HepG2 (cell line): ENCODE measurements around the gene FAM78A.

Source experiments
- AFF4 ChIP-seq: sonication (generic); formaldehyde crosslinking; IDR thresholded peaks from 2 replicates; pipeline ENCODE4 v1.4.0; 2020; ENCODE audit warnings: missing genetic modification reagents
- NFE2L1 ChIP-seq: sonication (generic); formaldehyde crosslinking; IDR thresholded peaks from 2 replicates; pipeline ENCODE4 v1.4.0; 2020; ENCODE audit warnings: missing genetic modification reagents, mild to moderate bottlenecking, borderline replicate concordance
- NFIC ChIP-seq: IDR thresholded peaks from 2 replicates; pipeline ENCODE4 v1.6.1; 2012; ENCODE audit warnings: mild to moderate bottlenecking, low read length, inconsistent platforms
- RFX1 ChIP-seq: fragments of 450-650 bp; IDR thresholded peaks from 2 replicates; pipeline ENCODE4 v1.6.1; 2017
- SRSF1 ChIP-seq: fragments of 200-400 bp; formaldehyde crosslinking; optimal IDR thresholded peaks from 2 replicates; pipeline ENCODE3; 2017; ENCODE audit warnings: mild to moderate bottlenecking, low read depth, low read length, moderate library complexity
- TF ChIP-seq, protein P1 (sequence below): sonication (generic); formaldehyde crosslinking; IDR thresholded peaks from 2 replicates; pipeline ENCODE4 v1.8.0; 2022; ENCODE audit warnings: mild to moderate bottlenecking, missing genetic modification reagents, borderline replicate concordance
- TF ChIP-seq, protein P2 (sequence below): sonication (generic); formaldehyde crosslinking; IDR thresholded peaks from 2 replicates; pipeline ENCODE4 v1.5.0; 2020; ENCODE audit warnings: mild to moderate bottlenecking, missing genetic modification reagents, moderate library complexity

- TF ChIP-seq, protein P1, sequence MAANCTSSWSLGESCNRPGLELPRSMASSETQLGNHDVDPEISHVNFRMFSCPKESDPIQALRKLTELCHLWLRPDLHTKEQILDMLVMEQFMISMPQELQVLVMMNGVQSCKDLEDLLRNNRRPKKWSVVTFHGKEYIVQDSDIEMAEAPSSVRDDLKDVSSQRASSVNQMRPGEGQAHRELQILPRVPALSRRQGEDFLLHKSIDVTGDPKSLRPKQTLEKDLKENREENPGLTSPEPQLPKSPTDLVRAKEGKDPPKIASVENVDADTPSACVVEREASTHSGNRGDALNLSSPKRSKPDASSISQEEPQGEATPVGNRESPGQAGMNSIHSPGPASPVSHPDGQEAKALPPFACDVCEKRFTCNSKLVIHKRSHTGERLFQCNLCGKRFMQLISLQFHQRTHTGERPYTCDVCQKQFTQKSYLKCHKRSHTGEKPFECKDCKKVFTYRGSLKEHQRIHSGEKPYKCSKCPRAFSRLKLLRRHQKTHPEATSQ (CRISPR knock-in tag), result no peak
- TF ChIP-seq NFE2L1 (no peak), SRSF1 (no peak), AFF4 (CRISPR knock-in tag) (no peak), NFIC (no peak), RFX1 (no peak)
- TF ChIP-seq, protein P2, sequence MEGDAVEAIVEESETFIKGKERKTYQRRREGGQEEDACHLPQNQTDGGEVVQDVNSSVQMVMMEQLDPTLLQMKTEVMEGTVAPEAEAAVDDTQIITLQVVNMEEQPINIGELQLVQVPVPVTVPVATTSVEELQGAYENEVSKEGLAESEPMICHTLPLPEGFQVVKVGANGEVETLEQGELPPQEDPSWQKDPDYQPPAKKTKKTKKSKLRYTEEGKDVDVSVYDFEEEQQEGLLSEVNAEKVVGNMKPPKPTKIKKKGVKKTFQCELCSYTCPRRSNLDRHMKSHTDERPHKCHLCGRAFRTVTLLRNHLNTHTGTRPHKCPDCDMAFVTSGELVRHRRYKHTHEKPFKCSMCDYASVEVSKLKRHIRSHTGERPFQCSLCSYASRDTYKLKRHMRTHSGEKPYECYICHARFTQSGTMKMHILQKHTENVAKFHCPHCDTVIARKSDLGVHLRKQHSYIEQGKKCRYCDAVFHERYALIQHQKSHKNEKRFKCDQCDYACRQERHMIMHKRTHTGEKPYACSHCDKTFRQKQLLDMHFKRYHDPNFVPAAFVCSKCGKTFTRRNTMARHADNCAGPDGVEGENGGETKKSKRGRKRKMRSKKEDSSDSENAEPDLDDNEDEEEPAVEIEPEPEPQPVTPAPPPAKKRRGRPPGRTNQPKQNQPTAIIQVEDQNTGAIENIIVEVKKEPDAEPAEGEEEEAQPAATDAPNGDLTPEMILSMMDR (CRISPR knock-in tag), result no peak
These were observed 43.2 kb upstream of the FAM78A start for GRCh38 chr9:131319486-131319885.
